GM13977 (cell line): ENCODE results near the gene LRRC42.

Experiments used
- DNase-seq: peaks from one replicate; pipeline ENCODE4 v3.0.0; 2012; ENCODE audit warnings: low spot score
- CTCF ChIP-seq: IDR thresholded peaks from 2 replicates; pipeline ENCODE4 v1.5.1; 2012; ENCODE audit warnings: mild to moderate bottlenecking, control low read depth; ENCODE audit not compliant: insufficient read depth; ENCODE audit errors: extremely low read depth, missing control alignments
- in situ Hi-C: fragments of 300-500 bp; cut with MboI; formaldehyde crosslinking; loops from one replicate; pipeline ENCODE4 v1.12.0; 2022; ENCODE audit warnings: low sequenced_read_pairs, low pct_unique_long_range_greater_than_20kb, mixed read lengths, inconsistent platforms; ENCODE audit not compliant: unreplicated experiment

The LRRC42 gene

GRCh38 chr1:53927376-53927881 lies 18.7 kb upstream of the LRRC42 start:
- in situ Hi-C loops, result no loop called here
- no peak for TF ChIP-seq CTCF
- no peak for DNase-seq

GRCh38 chr1:53929246-53929960 lies 16.7 kb upstream of the LRRC42 start:
- DNase-seq, result no peak
- in situ Hi-C loops, result no loop called here
- TF ChIP-seq CTCF, result no peak

- DNase-seq, result no peak
- TF ChIP-seq CTCF, result no peak
- in situ Hi-C loops, result no loop called here
Measured at GRCh38 chr1:53930932-53931331, 15.2 kb upstream of the LRRC42 start.

- in situ Hi-C loops, result no loop called here
- TF ChIP-seq CTCF, result no peak
- no peak for DNase-seq
Measured at GRCh38 chr1:53931523-53931922, 14.6 kb upstream of the LRRC42 start.

- DNase-seq, result no peak
- no peak for TF ChIP-seq CTCF
- in situ Hi-C loops, result no loop called here
Measured at GRCh38 chr1:53934170-53934765, 11.9 kb upstream of the LRRC42 start.

- no peak for DNase-seq
- no peak for TF ChIP-seq CTCF
- in situ Hi-C loops, result no loop called here
Measured at GRCh38 chr1:53936430-53936829, 9.7 kb upstream of the LRRC42 start.
